ENCODE measurements around the gene PGR.

DNA sequence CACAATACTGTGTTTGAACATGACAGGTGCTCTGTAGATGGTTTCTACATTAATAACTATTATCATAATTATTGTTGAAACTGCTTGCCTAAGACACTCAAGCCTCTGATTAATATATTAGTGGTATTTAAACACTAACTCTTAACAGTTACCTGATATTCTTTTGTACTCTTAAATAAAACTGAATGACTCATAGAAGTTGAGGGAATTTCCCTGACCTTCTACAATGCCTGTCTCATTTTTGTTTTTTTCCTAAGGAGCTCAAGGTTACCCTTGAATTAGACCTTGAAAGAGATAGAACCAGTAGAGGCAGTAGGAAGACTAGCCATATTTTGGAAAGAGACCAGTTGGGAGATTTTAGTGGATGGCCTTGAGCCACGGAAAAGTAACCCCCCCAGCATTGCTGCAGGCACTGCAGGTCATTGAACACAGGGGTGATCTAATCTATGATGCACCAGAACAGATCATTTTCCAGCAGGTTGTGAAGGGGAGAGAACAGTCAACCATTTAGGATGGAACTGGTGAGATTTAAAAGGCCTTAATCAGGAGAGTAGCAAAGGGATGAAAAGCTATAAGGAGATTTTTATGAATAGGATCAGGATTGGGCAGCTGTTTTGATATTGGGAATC lies 148.3 kb downstream of the PGR start:
- TF ChIP-seq CTCF (IDR thresholded peaks at IDR 0.05), result no peak
- no peak for TF ChIP-seq POLR2A (IDR thresholded peaks at IDR 0.05)
